Measurements from ENCODE around the gene UMPS.

- TF ChIP-seq EZH2 (optimal IDR thresholded peaks at IDR 0.05; ENCODE audit: low read depth, low read length) (no peak), CTCF (IDR thresholded peaks at IDR 0.05; ENCODE audit: low read length) (no peak)
These were observed 30.4 kb upstream of the UMPS start for GRCh38 chr3:124699686-124700396.

Measured in MM.1S (cell line).